ENCODE results near the gene LRRK1. TPM values are rescaled to one million over a fixed set of nuclear protein-coding genes. Genes with fewer than 3 reads are reported as not detected.

LRRK1 gene
- total and polyA plus RNA-seq, 2 of the 4 experiments (the other 2 are of a cell fraction) = 3.0 to 5.8 TPM

DNA sequence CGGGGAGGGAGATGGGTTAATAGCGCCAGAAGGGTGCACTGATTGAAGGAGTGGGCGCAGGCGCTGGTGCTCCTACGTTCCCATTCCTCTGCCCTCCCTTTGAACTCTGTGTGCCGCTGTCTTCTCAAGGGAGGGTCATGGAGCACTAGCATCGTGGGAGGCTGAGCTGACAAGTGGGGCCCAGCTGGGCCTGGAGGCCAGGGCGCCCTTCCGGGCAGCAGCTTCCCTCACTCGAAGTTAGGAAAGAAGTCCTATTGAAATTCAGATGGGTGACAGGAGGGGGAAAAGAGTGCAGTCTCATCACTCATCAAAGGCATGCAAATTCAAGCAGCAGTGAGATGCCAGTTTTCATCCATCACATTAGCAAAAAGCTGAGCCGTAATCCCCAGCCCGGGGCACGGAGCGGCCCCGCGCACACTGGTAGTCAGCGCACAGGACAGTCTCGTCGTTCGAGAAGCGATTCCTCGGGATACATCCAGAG, 128.2 kb downstream of the LRRK1 start (continued):
- TF ChIP-seq, protein P1, sequence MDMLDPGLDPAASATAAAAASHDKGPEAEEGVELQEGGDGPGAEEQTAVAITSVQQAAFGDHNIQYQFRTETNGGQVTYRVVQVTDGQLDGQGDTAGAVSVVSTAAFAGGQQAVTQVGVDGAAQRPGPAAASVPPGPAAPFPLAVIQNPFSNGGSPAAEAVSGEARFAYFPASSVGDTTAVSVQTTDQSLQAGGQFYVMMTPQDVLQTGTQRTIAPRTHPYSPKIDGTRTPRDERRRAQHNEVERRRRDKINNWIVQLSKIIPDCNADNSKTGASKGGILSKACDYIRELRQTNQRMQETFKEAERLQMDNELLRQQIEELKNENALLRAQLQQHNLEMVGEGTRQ (IDR thresholded peaks at IDR 0.05; ENCODE audit: low read depth, low read length) = no peak
- TF ChIP-seq RAD21 (IDR thresholded peaks at IDR 0.05; ENCODE audit: low read length) = no peak
- TF ChIP-seq MAFK (IDR thresholded peaks at IDR 0.05; ENCODE audit: low read depth, low read length) = no peak

DNA sequence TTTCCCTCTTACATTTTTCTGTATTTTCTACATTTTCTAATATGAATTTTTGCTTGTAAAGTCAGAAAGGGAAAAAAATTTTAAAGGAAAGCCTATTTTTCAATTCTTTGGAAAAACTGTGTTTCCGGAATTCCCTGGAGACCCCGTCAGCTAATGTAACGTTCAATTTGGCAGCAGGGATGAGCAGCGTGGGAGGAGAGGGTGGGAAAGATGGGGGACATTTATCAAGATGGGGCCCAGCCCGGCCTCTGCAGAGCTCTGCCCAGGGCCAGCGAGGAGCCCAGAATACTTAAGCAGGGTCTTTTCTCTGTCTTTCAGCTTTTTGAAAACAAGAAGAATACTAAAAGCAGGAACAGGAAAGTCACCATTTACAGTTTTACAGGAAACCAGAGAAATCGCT, 129.0 kb downstream of the LRRK1 start:
- Histone ChIP-seq H3K56ac (ENCODE audit: extremely low read depth, insufficient read depth, low read length) (no peak overlapping the region), H3K4me1 (ENCODE audit: control insufficient read depth, insufficient read depth, low read length) (peaks cover 9% of the 10 kb centered on the region; the same call in 1 of the 2 replicates), H2BK5ac (ENCODE audit: low read depth, low read length, poor library complexity, severe bottlenecking) (no peak overlapping the region), H2AFZ (replicated peaks; ENCODE audit: low read length, poor library complexity) (no peak overlapping the region), H3K14ac (replicated peaks; ENCODE audit: low read depth, low read length) (no peak overlapping the region), H4K91ac (ENCODE audit: insufficient read depth, low read depth, low read length) (no peak overlapping the region), H2BK20ac (ENCODE audit: low read depth, low read length) (no peak overlapping the region), H4K8ac (ENCODE audit: low read depth in 2 of 2, low read length in 2 of 2) (no peak overlapping the region), H3K36me3 (ENCODE audit: control insufficient read depth, insufficient read depth, low read length) (peaks cover 24% of the 10 kb centered on the region; the same call in 1 of the 2 replicates), H2AK5ac (ENCODE audit: low read depth, low read length) (no peak overlapping the region), H4K5ac (ENCODE audit: low read depth, low read length) (no peak overlapping the region), H3K9ac (ENCODE audit: low read depth, low read length) (no peak overlapping the region), H2BK120ac (ENCODE audit: low read depth, low read length) (no peak overlapping the region), H3K23ac (ENCODE audit: low read depth, low read length) (no peak overlapping the region), H3K9me3 (ENCODE audit: control insufficient read depth, insufficient read depth, low read length) (no peaks in the 10 kb centered on the region), H3K18ac (ENCODE audit: low read depth, low read length) (no peak overlapping the region), H3K27ac (ENCODE audit: insufficient read depth, low read length) (no peak overlapping the region), H3K27me3 (ENCODE audit: control insufficient read depth, insufficient read depth, low read length) (no peaks in the 10 kb centered on the region), H3K4ac (ENCODE audit: low read depth, low read length) (no peak overlapping the region), H3K79me1 (ENCODE audit: low read depth in 1 of 2, low read length in 2 of 2) (no peaks in the 10 kb centered on the region), H2AK9ac (replicated peaks; ENCODE audit: low read depth, low read length, poor library complexity) (no peak overlapping the region), H3K4me3 (ENCODE audit: insufficient read depth, low read depth, low read length) (no peak overlapping the region), H2BK15ac (ENCODE audit: low read depth, low read length) (no peak overlapping the region), H3K9me1 (ENCODE audit: insufficient read depth, low read length) (no peaks in the 10 kb centered on the region; the same call in 1 of the 2 replicates), H4K20me1 (ENCODE audit: insufficient read depth, low read length) (no peaks in the 10 kb centered on the region), H3K4me2 (ENCODE audit: low read depth, low read length) (no peak overlapping the region)
- 79% methylated on average over 3 of the region's 7 CpGs; no CpG with 5 or more reads in 1 of the 2 experiments for WGBS, 2 experiments (ENCODE audit: extremely low coverage in 2 of 2, insufficient read length in 1 of 2)
- no TSS peak for BruUV-seq (replicated peaks)
- ATAC-seq (ENCODE audit: low read depth) (no peak), DNase-seq (no peak)
- CTCF ChIA-PET = interaction anchor here (1.0 kb wide), 1 partner anchor 208 kb away, joined by 4 read pairs; no protein-coding TSS in a partner anchor
- intact Hi-C loops (cut with micrococcal nuclease) = no loop called here
- in situ Hi-C loops (cut with MboI; ENCODE audit: low sequenced_read_pairs) = no loop called here
- TF ChIP-seq, protein P1 (IDR thresholded peaks at IDR 0.05; ENCODE audit: low read depth, low read length) = no peak
- TF ChIP-seq CEBPB (IDR thresholded peaks at IDR 0.05; ENCODE audit: low read depth, low read length) (no peak), RFX5 (IDR thresholded peaks at IDR 0.05; ENCODE audit: low read depth, low read length) (no peak)
- TF ChIP-seq, protein P2, sequence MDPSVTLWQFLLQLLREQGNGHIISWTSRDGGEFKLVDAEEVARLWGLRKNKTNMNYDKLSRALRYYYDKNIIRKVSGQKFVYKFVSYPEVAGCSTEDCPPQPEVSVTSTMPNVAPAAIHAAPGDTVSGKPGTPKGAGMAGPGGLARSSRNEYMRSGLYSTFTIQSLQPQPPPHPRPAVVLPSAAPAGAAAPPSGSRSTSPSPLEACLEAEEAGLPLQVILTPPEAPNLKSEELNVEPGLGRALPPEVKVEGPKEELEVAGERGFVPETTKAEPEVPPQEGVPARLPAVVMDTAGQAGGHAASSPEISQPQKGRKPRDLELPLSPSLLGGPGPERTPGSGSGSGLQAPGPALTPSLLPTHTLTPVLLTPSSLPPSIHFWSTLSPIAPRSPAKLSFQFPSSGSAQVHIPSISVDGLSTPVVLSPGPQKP (IDR thresholded peaks at IDR 0.05; ENCODE audit: borderline replicate concordance, low read depth, low read length) = no peak
- TF ChIP-seq, protein P3, sequence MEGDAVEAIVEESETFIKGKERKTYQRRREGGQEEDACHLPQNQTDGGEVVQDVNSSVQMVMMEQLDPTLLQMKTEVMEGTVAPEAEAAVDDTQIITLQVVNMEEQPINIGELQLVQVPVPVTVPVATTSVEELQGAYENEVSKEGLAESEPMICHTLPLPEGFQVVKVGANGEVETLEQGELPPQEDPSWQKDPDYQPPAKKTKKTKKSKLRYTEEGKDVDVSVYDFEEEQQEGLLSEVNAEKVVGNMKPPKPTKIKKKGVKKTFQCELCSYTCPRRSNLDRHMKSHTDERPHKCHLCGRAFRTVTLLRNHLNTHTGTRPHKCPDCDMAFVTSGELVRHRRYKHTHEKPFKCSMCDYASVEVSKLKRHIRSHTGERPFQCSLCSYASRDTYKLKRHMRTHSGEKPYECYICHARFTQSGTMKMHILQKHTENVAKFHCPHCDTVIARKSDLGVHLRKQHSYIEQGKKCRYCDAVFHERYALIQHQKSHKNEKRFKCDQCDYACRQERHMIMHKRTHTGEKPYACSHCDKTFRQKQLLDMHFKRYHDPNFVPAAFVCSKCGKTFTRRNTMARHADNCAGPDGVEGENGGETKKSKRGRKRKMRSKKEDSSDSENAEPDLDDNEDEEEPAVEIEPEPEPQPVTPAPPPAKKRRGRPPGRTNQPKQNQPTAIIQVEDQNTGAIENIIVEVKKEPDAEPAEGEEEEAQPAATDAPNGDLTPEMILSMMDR (conservative IDR thresholded peaks at IDR 0.05; ENCODE audit: low read depth, low read length) = no peak
- POLR2A ChIA-PET (ENCODE audit: unreplicated experiment) = no interaction called here
- dilution Hi-C loops (cut with HindIII; ENCODE audit: low sequenced_read_pairs, unreplicated experiment) = no loop called here
